Activated CD4-positive, alpha-beta T cell treated with anti-CD3 and anti-CD28 coated beads, Interleukin-2, amount 10 ng/mL, durations not matched to agents 24 days and 14 days (primary cell): ENCODE data around the gene GPR89A. TPM values are rescaled to one million over a fixed set of nuclear protein-coding genes. Genes with fewer than 3 reads are reported as not detected.
"Not testable (repeated sequence)": the region's sequence is repeated elsewhere in the genome, so short reads cannot be mapped to it uniquely, and the experiment has no call there.

Source experiments
- DNase-seq: peaks from one replicate; pipeline ENCODE4 v3.0.0; 2022
- H3K27ac Mint-ChIP-seq: one replicate; pipeline ENCODE4 v1.8.0; 2022; ENCODE audit warnings: mild to moderate bottlenecking, mixed read lengths
- H3K27me3 Mint-ChIP-seq: one replicate; pipeline ENCODE4 v1.8.0; 2022; ENCODE audit warnings: mixed read lengths
- H3K36me3 Mint-ChIP-seq: one replicate; pipeline ENCODE4 v1.8.0; 2022; ENCODE audit warnings: low read depth, mild to moderate bottlenecking, mixed read lengths
- H3K4me1 Mint-ChIP-seq: one replicate; pipeline ENCODE4 v1.8.0; 2021; ENCODE audit warnings: mixed read lengths
- H3K4me3 Mint-ChIP-seq: one replicate; pipeline ENCODE4 v1.8.0; 2022; ENCODE audit warnings: mild to moderate bottlenecking, moderate library complexity, mixed read lengths
- H3K9me3 Mint-ChIP-seq: one replicate; pipeline ENCODE4 v1.8.0; 2021; ENCODE audit warnings: mixed read lengths
- intact Hi-C: fragments of 100-400 bp; cut with micrococcal nuclease; formaldehyde crosslinking; loops from one replicate; pipeline ENCODE4 v1.15.1; 2023
- total RNA-seq: library from RNA; stranded (reverse); gene quantifications from 2 replicates; pipeline ENCODE4 v1.2.3, GENCODE V29; 2022

GPR89A gene
- total RNA-seq: 29.5 and 30.3 TPM in 2 replicates

DNA sequence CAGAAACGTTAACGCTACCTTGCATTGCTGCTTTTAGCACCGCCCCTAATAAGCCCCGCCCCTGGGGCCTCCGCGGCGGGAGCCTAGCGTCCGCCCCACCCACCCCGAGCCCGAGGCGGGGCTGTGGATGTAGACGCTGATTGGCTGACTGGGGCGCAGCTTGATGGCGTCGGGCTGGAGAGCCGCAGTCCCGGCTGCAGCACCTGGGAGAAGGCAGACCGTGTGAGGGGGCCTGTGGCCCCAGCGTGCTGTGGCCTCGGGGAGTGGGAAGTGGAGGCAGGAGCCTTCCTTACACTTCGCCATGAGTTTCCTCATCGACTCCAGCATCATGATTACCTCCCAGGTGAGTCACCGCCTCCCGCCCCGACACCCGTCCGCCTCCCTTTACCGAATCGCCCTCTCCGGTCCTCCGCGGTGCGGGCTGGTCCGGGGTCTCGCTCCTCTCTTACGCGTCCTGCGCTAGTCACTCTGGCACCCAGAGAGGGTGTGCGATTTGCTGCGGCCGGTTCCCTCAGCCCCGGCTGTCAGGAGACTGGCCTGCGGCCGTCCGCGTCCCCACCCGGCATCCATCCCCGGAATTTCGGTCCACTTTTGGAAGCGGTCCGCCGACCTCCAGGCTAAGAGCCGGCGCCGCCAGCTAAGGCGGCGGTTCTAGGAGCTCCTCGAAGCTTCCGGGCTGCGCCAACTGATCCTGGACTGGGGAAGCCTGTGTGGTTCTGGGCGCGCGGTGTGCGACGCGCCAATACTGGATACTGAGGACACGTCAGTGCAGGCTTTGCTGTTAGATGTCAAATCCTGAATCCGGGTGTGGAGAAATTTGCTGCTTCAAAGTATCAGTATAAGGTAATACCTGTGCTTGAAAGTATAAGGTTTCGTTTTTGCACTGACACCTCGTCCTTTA, at the start of gene GPR89A:
TSS of gene GPR89A (plus strand) at position 156 of the 901 bp plus-strand sequence. CDS start at position 302, 146 bp downstream.
- peaks cover 11% of the 10 kb centered on the region for H3K4me1 Mint-ChIP-seq
- H3K36me3 Mint-ChIP-seq: not testable (repeated sequence)

DNA sequence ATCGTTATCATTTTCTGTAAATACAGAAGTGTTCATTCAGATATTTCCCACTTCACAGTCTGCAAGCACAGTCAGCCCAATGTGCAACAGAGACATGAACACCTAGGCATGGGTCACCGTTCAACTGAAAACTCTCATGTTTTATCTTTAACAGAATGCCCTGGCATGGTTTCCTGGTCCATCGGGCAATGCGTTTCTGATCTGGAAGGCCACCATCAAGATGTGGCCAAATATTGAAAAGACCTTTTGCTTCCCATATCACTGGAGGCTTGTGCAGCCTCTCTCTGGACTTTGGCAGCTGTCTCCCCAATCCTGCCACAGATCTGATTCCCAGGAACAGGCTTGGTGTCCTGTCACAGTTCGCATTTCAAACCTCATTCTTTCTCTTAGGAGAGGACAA, 21.0 kb upstream of the GPR89A start:
- H3K4me3 Mint-ChIP-seq, DNase-seq, H3K9me3 Mint-ChIP-seq, H3K27me3 Mint-ChIP-seq, H3K4me1 Mint-ChIP-seq, H3K27ac Mint-ChIP-seq, intact Hi-C loops, H3K36me3 Mint-ChIP-seq: not testable (repeated sequence)

More for the DNA sequence above, at the start of gene GPR89A:
- H3K9me3 Mint-ChIP-seq, H3K27me3 Mint-ChIP-seq, intact Hi-C loops: not testable (repeated sequence)
- peak; percentile 99 for DNase-seq
- H3K4me3 Mint-ChIP-seq: peak within 1 kb of the TSS; percentile 89
- peak within 1 kb of the TSS; percentile 94 for H3K27ac Mint-ChIP-seq

DNA sequence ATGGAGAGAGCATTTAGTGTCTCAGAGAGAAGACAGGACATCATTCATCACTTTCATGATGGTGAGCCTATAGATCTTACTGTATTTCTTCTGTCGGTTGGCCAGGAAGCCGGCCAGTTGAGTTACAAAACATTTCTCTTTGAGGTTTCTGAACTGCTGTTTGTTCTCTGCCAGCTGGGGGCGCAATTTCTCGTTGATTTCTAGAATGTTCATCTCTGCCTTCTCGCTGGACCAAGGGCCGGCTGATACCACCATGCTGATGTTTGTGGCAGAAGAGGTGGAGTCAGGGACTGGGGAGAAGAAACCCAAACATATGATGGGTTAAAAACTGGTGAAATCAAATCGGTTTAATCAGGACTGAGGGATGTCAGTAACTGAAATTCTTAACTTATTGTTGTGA, 17.0 kb upstream of the GPR89A start:
- not testable (repeated sequence) for H3K36me3 Mint-ChIP-seq, H3K27ac Mint-ChIP-seq, H3K4me3 Mint-ChIP-seq, H3K9me3 Mint-ChIP-seq, H3K27me3 Mint-ChIP-seq
- DNase-seq: peak; percentile 84
- peaks cover 10% of the 10 kb centered on the region for H3K4me1 Mint-ChIP-seq
- intact Hi-C loops: loop anchor here (10.0 kb wide), 1 partner anchor 134 kb away; no protein-coding TSS in a partner anchor

DNA sequence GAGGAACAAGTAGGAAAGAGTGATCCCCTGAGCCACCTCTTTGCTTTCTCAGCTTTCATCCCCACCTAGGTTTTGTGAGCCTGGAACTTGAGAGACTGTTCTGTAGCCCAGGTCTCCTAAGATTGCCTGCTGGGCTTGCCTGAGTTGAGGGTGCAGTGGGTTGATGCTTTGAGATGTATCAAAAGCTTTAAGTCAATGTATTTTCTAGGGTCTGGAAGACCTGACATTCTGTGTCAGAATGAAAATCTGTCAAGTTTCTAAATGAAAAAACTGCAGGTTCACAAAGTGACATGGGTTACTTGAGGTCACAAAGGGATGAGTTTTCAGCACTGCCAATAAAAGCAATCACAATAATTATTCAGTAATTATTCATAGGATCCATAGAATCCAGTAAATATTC, 15.4 kb upstream of the GPR89A start:
- peaks cover 10% of the 10 kb centered on the region for H3K4me1 Mint-ChIP-seq
- not testable (repeated sequence) for H3K27ac Mint-ChIP-seq, H3K36me3 Mint-ChIP-seq, DNase-seq, H3K9me3 Mint-ChIP-seq, H3K4me3 Mint-ChIP-seq
- intact Hi-C loops: loop anchor here (10.0 kb wide), 1 partner anchor 132 kb away; no protein-coding TSS in a partner anchor
- peaks cover 12% of the 10 kb centered on the region for H3K27me3 Mint-ChIP-seq

DNA sequence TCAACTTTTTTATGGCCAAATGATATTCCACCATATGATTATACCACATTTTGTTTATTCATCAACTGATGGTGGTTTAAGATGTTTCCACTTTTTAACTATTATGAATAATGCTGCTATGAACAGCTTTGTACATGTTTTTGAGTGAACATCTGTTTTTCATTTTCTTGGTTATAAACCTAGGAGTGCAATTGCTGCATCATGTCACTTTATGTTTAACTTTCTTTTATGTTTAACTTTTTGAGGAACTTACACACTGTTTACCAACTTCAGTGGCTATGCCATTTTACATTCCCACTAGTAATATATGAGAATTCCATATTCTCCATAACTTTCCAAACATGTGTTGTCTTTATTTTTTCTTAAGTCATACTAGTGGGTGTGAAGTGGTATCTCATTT, 12.4 kb upstream of the GPR89A start:
- intact Hi-C loops: loop anchor here (10.0 kb wide), 1 partner anchor 129 kb away; no protein-coding TSS in a partner anchor
- H3K27ac Mint-ChIP-seq, H3K36me3 Mint-ChIP-seq: not testable (repeated sequence)

DNA sequence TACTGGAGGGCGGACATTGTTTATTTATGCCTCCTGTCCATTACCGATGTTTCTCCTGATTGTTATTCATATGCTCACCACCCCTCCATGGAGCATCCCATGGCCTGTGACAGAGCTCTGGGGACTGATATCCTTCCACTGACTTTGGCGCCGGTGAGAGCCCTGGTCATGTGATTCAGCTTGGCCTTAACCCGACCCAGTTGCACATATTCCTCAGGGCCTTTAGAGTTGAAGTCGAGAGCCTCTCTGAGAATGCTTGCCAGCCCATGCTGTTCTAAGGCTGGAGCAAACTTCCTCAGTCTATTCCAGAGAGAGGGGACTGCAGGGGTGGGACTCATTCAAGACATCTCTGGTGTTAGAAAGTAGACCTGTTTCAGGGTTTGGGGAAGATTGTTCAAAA, 11.6 kb upstream of the GPR89A start:
- intact Hi-C loops: loop anchor here (10.0 kb wide), 1 partner anchor 129 kb away; no protein-coding TSS in a partner anchor
- H3K4me3 Mint-ChIP-seq, H3K36me3 Mint-ChIP-seq, H3K27ac Mint-ChIP-seq, DNase-seq, H3K9me3 Mint-ChIP-seq, H3K4me1 Mint-ChIP-seq: not testable (repeated sequence)
- H3K27me3 Mint-ChIP-seq: peaks cover 25% of the 10 kb centered on the region

More for the DNA sequence above, 12.4 kb upstream of the GPR89A start:
- H3K4me3 Mint-ChIP-seq, DNase-seq, H3K9me3 Mint-ChIP-seq: not testable (repeated sequence)
- H3K27me3 Mint-ChIP-seq: peaks cover 23% of the 10 kb centered on the region
- H3K4me1 Mint-ChIP-seq: peaks cover 10% of the 10 kb centered on the region

DNA sequence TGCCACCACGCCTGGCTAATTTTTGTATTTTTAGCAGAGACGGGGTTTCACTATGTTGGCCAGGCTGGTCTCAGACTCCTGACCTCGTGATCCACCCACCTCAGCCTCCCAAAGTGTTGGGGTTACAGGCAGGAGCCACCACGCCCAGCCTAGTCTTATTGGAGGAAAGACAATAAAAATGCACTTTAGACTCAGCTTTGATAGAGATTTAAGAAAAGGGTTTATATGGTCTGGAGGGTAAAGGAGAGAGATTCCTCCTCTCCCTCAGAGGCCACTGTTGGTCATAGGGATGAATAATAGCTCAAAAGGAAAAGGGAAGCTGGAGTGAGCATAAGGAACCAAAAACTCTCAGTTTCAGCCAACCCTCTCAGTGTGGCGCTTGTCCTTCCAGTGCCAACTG, 8.4 kb upstream of the GPR89A start:
- H3K9me3 Mint-ChIP-seq, H3K4me1 Mint-ChIP-seq, H3K36me3 Mint-ChIP-seq, DNase-seq, H3K4me3 Mint-ChIP-seq: not testable (repeated sequence)
- Mint-ChIP-seq H3K27ac (peak overlapping the region; percentile 48), H3K27me3 (peaks cover 25% of the 10 kb centered on the region)
- intact Hi-C loops: loop anchor here (10.0 kb wide), 1 partner anchor 125 kb away; no protein-coding TSS in a partner anchor

DNA sequence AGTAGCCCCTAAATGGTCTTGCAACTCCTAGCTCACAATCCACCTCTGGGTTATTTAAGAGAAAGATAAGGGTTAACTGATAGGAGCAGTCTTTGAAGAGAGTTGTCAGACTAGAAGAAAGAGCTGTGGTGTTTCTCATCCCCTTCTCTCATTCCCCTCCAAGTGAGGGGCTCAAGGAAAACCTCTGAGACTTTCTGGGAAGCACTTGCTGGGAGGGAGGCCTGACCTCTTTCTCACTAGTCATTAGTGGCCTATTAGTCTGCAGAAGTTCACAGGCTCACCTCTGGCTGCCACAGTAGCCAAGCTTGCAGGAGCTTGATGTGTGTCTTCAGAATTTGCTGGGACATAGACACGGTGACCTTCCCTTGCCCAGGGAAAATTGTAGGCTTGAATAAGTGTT, 6.2 kb upstream of the GPR89A start:
- intact Hi-C loops: no loop called here
- Mint-ChIP-seq H3K4me3 (no peak overlapping the region), H3K9me3 (no peaks in the 10 kb centered on the region), H3K36me3 (no peaks in the 10 kb centered on the region), H3K4me1 (no peaks in the 10 kb centered on the region), H3K27me3 (peaks cover 21% of the 10 kb centered on the region), H3K27ac (no peak overlapping the region)
- no peak for DNase-seq

DNA sequence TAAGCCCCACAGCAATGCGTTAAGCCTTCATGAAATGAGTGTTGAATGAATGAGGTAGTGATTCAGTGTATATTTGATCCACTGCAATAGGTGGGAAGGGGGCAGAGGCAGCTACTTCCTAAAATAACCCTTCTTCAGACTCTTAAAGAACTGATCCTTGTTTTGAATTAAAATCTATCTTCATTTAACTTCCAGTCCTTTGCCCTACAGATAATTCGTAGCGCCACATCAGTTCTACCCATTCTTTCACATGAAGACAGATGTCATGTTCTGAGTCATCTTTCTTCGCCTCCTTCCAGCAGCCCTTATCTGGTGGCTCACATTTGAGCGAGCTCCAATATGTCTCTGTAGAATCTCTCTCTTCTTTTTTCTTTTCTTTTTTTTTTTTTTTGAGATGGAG, 948 bp upstream of the GPR89A start:
- H3K4me3 Mint-ChIP-seq, H3K36me3 Mint-ChIP-seq, H3K27me3 Mint-ChIP-seq, DNase-seq, H3K9me3 Mint-ChIP-seq, H3K4me1 Mint-ChIP-seq, intact Hi-C loops, H3K27ac Mint-ChIP-seq: not testable (repeated sequence)

DNA sequence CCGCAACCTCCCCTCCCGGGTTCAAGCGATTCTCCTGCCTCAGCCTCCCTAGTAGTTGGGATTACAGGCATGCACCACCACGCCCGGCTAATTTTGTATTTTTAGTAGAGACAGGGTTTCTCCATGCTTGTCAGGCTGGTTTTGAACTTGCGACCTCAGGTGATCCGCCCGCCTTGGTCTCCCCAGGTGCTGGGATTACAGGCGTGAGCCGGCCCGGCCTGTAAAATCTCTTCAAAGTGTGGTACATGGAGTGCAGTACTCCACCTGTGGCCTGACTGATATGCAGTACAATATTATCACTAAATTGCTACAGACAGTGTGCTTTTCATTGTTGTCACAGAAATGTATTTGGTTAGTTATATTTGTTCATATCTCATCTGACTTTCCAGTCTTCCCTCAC, 499 bp upstream of the GPR89A start:
- H3K4me3 Mint-ChIP-seq, DNase-seq, H3K27me3 Mint-ChIP-seq, H3K9me3 Mint-ChIP-seq, H3K27ac Mint-ChIP-seq, intact Hi-C loops, H3K36me3 Mint-ChIP-seq: not testable (repeated sequence)
- H3K4me1 Mint-ChIP-seq: peaks cover 11% of the 10 kb centered on the region

DNA sequence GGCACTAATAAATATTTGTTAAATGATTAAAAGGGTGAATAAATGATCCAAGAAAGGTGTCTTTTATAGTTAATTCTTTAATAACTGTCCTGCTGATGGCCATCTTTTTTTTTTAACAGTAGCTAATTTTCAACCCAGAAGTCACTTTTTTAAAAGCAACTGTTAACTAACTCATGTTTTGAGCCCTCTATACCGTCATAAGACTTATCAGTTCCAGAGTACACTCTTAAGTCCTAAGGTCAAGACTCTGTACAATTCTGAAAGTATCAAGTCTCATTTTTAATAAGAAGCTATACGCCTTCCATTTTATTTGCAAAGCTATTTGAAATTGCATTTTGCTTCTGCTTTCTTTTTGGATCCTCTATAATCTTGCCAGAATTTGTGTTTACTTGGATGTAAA, 3.0 kb downstream of the GPR89A start:
- DNase-seq, intact Hi-C loops, H3K27ac Mint-ChIP-seq, H3K27me3 Mint-ChIP-seq, H3K4me3 Mint-ChIP-seq, H3K9me3 Mint-ChIP-seq, H3K36me3 Mint-ChIP-seq: not testable (repeated sequence)
- H3K4me1 Mint-ChIP-seq: peaks cover 11% of the 10 kb centered on the region

DNA sequence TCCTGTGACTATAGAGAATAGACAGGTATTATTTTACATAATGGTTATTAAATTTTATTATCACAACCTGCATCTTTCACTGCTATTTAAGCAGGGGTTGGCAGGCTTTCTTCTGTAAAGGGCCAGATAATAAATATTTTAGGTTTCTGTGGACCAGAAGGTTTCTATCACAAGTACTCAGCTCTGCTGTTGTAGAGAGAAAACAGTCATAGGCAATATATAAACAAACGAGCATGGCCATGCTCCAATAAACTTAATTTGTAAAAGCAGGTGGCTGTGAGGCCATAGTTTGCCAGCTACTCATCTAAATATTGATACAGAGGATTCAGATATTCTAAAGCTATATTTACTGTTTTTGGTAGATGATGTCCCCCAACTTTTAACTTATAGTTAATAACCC, 12.3 kb downstream of the GPR89A start:
- H3K27ac Mint-ChIP-seq, H3K4me1 Mint-ChIP-seq: not testable (repeated sequence)

DNA sequence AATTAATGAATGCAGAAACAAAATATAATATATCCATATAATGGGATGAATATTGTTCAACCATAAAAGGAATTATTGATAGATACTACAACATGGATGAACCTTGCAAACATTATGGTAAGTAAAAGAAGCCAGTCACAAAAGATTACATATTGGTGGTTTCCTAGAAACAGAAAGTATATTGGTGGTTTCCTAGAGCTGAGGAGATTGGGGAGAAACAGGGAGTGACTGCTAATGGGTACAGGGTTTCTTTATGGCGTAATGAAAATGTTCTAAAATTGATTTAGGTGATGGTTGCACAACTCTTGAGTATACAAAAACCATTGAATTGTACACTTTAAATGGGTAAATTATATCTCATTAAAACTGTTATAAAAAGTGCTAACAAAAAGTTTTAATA, 14.4 kb downstream of the GPR89A start:
- H3K4me3 Mint-ChIP-seq, H3K4me1 Mint-ChIP-seq, H3K9me3 Mint-ChIP-seq, H3K36me3 Mint-ChIP-seq, DNase-seq, intact Hi-C loops, H3K27me3 Mint-ChIP-seq, H3K27ac Mint-ChIP-seq: not testable (repeated sequence)

More for the DNA sequence above, 12.3 kb downstream of the GPR89A start:
- H3K36me3 Mint-ChIP-seq, intact Hi-C loops, H3K4me3 Mint-ChIP-seq, H3K27me3 Mint-ChIP-seq, H3K9me3 Mint-ChIP-seq, DNase-seq: not testable (repeated sequence)

DNA sequence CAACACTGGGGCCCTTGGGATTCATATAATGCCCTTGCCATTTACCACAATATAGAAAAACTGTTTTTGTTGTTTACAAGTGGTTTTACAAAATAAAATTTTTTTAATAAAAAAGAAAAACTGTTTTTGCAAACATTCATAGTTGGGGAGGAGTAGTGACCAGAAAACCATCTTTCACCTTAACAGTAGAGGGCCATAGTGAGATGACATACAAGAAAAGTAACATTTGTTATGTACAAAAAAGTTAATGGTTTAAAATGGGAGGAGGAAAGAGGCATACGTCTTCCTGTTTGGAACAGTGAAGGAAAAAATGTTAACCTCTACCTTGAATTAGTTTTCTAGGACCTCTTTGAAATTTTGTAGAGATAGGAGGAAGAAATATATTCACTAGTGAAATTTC, 28.4 kb downstream of the GPR89A start:
- H3K27ac Mint-ChIP-seq, H3K27me3 Mint-ChIP-seq, H3K36me3 Mint-ChIP-seq, H3K4me3 Mint-ChIP-seq, DNase-seq, intact Hi-C loops, H3K4me1 Mint-ChIP-seq, H3K9me3 Mint-ChIP-seq: not testable (repeated sequence)
